CD14-positive monocyte (primary cell): ENCODE data around the gene INPP5A. TPM values are rescaled to one million over a fixed set of nuclear protein-coding genes. Genes with fewer than 3 reads are reported as not detected.

Source experiments
- DNase-seq, 3 donors: peaks; one replicate each; pipeline ENCODE4 v3.0.0-alpha.2; 2011 to 2022
- H2AFZ ChIP-seq: 2 replicates; pipeline ENCODE4 v1.6.0; 2012; ENCODE audit warnings: mild to moderate bottlenecking, low read depth, low read length, inconsistent platforms; ENCODE audit not compliant: insufficient read depth, poor library complexity, severe bottlenecking
- H3K27ac ChIP-seq, 2 donors: 1 replicate in 1 of 2; 2 replicates in 1 of 2; pipeline ENCODE4 v1.5.1; 2012 to 2013; ENCODE audit warnings: low read length in 2 of 2, control low read depth in 1 of 2, inconsistent platforms in 1 of 2, low read depth in 1 of 2, mild to moderate bottlenecking in 1 of 2
- H3K27me3 ChIP-seq, 2 donors: one replicate each; pipeline versions ENCODE4 v1.6.0 to v1.6.1; 2011 to 2013; ENCODE audit warnings: low read length in 2 of 2; ENCODE audit not compliant: control insufficient read depth in 2 of 2, insufficient read depth in 2 of 2
- H3K36me3 ChIP-seq, 2 donors: replicated peaks in 1 of 2; 1 replicate in 1 of 2; 2 replicates in 1 of 2; pipeline versions ENCODE4 v1.5.1 to v1.6.1; 2012 to 2013; ENCODE audit warnings: low read length in 2 of 2, control low read depth in 1 of 2, inconsistent platforms in 1 of 2, mild to moderate bottlenecking in 1 of 2; ENCODE audit not compliant: insufficient read depth in 2 of 2, control insufficient read depth in 1 of 2
- H3K4me1 ChIP-seq, 2 donors: 1 replicate in 1 of 2; 2 replicates in 1 of 2; pipeline versions ENCODE4 v1.5.1 to v1.6.1; 2012 to 2013; ENCODE audit warnings: low read length in 2 of 2, control low read depth in 1 of 2, inconsistent platforms in 1 of 2, mild to moderate bottlenecking in 1 of 2, moderate library complexity in 1 of 2; ENCODE audit not compliant: insufficient read depth in 2 of 2, control insufficient read depth in 1 of 2
- H3K4me2 ChIP-seq: replicated peaks from 2 replicates; pipeline ENCODE3; 2012; ENCODE audit warnings: low read length, moderate library complexity, mild to moderate bottlenecking; ENCODE audit not compliant: poor library complexity, severe bottlenecking; ENCODE audit errors: extremely low read depth
- H3K4me3 ChIP-seq, 3 experiments: fragments of 200-600 bp in 1 of 3; sonication (generic) in 1 of 3; replicated peaks in 1 of 3; 1 replicate in 2 of 3; 2 replicates in 1 of 3; pipeline ENCODE4 v1.5.1; 2011 to 2013; ENCODE audit warnings: low read length in 3 of 3, mild to moderate bottlenecking in 3 of 3, control low read depth in 2 of 3, low read depth in 2 of 3, inconsistent platforms in 1 of 3, moderate library complexity in 1 of 3
- H3K79me2 ChIP-seq: 2 replicates; pipeline ENCODE4 v1.6.0; 2012; ENCODE audit warnings: mild to moderate bottlenecking, control low read depth, inconsistent platforms, low read length, moderate library complexity; ENCODE audit not compliant: insufficient read depth
- H3K9ac ChIP-seq: 2 replicates; pipeline ENCODE4 v1.6.0; 2017; ENCODE audit warnings: low read length, mild to moderate bottlenecking; ENCODE audit not compliant: insufficient read depth, poor library complexity, severe bottlenecking
- H3K9me3 ChIP-seq, 2 donors: replicated peaks in 1 of 2; 1 replicate in 1 of 2; 2 replicates in 1 of 2; pipeline versions ENCODE4 v1.5.1 to v1.6.1; 2012 to 2013; ENCODE audit warnings: low read length in 2 of 2, control low read depth in 1 of 2; ENCODE audit not compliant: control insufficient read depth in 1 of 2, insufficient read depth in 1 of 2
- H4K20me1 ChIP-seq: 2 replicates; pipeline ENCODE4 v1.6.0; 2012; ENCODE audit warnings: mild to moderate bottlenecking, low read length, control low read depth, moderate library complexity; ENCODE audit not compliant: insufficient read depth
- H3K27ac Mint-ChIP-seq, 7 donors: one replicate each; pipeline ENCODE4 v1.8.0; 2020; ENCODE audit warnings: mild to moderate bottlenecking in 7 of 7, mixed read lengths in 7 of 7, moderate library complexity in 6 of 7, inconsistent platforms in 2 of 7
- H3K27me3 Mint-ChIP-seq, 3 donors: one replicate each; pipeline ENCODE4 v1.8.0; 2021 to 2022; ENCODE audit warnings: low read depth in 3 of 3, mild to moderate bottlenecking in 3 of 3, mixed read lengths in 3 of 3, moderate library complexity in 3 of 3, inconsistent platforms in 1 of 3
- H3K36me3 Mint-ChIP-seq, 2 donors: one replicate each; pipeline ENCODE4 v1.8.0; 2020; ENCODE audit warnings: mixed read lengths in 2 of 2, inconsistent platforms in 1 of 2, mild to moderate bottlenecking in 1 of 2
- H3K4me1 Mint-ChIP-seq: one replicate; pipeline ENCODE4 v1.8.0; 2020; ENCODE audit warnings: mild to moderate bottlenecking, mixed read lengths
- H3K4me3 Mint-ChIP-seq, 2 donors: one replicate each; pipeline ENCODE4 v1.8.0; 2020; ENCODE audit warnings: mild to moderate bottlenecking in 2 of 2, mixed read lengths in 2 of 2, moderate library complexity in 1 of 2
- H3K9me3 Mint-ChIP-seq, 7 donors: one replicate each; pipeline ENCODE4 v1.8.0; 2020 to 2022; ENCODE audit warnings: mixed read lengths in 7 of 7, mild to moderate bottlenecking in 6 of 7, moderate library complexity in 6 of 7, inconsistent platforms in 2 of 7
- WGBS: methylation state at CpG from one replicate; pipeline ENCODE4 v1.1.5; 2013; ENCODE audit warnings: missing lambda C conversion rate; ENCODE audit not compliant: insufficient coverage; 5-methylcytosine and 5-hydroxymethylcytosine counted together
- intact Hi-C, 2 donors: fragments of 100-400 bp; cut with micrococcal nuclease; formaldehyde crosslinking; loops; one replicate each; pipeline versions ENCODE4 v1.15.0 to v1.15.1; 2023
- polyA plus RNA-seq, 3 donors: library from polyadenylated mRNA; depleted of rRNA in 1 of 3; unstranded in 2 of 3; stranded (reverse) in 1 of 3; fragments of 300-500 nt in 2 of 3; fragments of >200 nt in 1 of 3; fragmentation: Illumina TruSeq in 2 of 3; gene quantifications; 1 replicate in 2 of 3; 2 replicates in 1 of 3; pipeline ENCODE4 v1.2.3, GENCODE V29; 2012 to 2021
- TF ChIP-seq, protein P1 (sequence below): fragments of 200-600 bp; IDR thresholded peaks from one replicate; pipeline ENCODE4 v1.8.0; 2022; ENCODE audit warnings: antibody characterized with exemption, mild to moderate bottlenecking

INPP5A gene
- polyA plus RNA-seq, 3 donors: 0.87 to 17.2 (median 2.9) TPM

GRCh38 chr10:132732518-132732917, 194.9 kb downstream of the INPP5A start:
- TF ChIP-seq, protein P1, sequence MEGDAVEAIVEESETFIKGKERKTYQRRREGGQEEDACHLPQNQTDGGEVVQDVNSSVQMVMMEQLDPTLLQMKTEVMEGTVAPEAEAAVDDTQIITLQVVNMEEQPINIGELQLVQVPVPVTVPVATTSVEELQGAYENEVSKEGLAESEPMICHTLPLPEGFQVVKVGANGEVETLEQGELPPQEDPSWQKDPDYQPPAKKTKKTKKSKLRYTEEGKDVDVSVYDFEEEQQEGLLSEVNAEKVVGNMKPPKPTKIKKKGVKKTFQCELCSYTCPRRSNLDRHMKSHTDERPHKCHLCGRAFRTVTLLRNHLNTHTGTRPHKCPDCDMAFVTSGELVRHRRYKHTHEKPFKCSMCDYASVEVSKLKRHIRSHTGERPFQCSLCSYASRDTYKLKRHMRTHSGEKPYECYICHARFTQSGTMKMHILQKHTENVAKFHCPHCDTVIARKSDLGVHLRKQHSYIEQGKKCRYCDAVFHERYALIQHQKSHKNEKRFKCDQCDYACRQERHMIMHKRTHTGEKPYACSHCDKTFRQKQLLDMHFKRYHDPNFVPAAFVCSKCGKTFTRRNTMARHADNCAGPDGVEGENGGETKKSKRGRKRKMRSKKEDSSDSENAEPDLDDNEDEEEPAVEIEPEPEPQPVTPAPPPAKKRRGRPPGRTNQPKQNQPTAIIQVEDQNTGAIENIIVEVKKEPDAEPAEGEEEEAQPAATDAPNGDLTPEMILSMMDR: no peak
- DNase-seq: no peak
- Histone ChIP-seq H3K27ac (no peak overlapping the region), H3K79me2 (no peaks in the 10 kb centered on the region), H3K27me3 (no peaks in the 10 kb centered on the region), H3K4me3 (no peak overlapping the region), H3K4me2 (no peak overlapping the region), H3K4me1 (no peaks in the 10 kb centered on the region), H4K20me1 (no peaks in the 10 kb centered on the region), H3K36me3 (peaks cover 43 to 74% of the 10 kb centered on the region in 2 donors), H3K9ac (no peak overlapping the region), H3K9me3 (no peaks in the 10 kb centered on the region), H2AFZ (no peak overlapping the region)
- peaks cover 0 to 3% (median 0%) of the 10 kb centered on the region in 3 donors for H3K27me3 Mint-ChIP-seq
- H3K36me3 Mint-ChIP-seq: peaks cover 39 to 75% of the 10 kb centered on the region in 2 donors
- no peaks in the 10 kb centered on the region for H3K4me1 Mint-ChIP-seq
- intact Hi-C loops: no loop called here
- no peak overlapping the region for H3K27ac Mint-ChIP-seq
- 95% methylated on average over 20 of the region's 20 CpGs for WGBS
- H3K4me3 Mint-ChIP-seq: no peak overlapping the region
- H3K9me3 Mint-ChIP-seq: no peaks in the 10 kb centered on the region

GRCh38 chr10:132733926-132734325, 196.3 kb downstream of the INPP5A start:
- Mint-ChIP-seq H3K9me3 (no peaks in the 10 kb centered on the region), H3K27ac (no peak overlapping the region), H3K27me3 (peaks cover 0 to 3% (median 0%) of the 10 kb centered on the region in 3 donors), H3K36me3 (peaks cover 32 to 63% of the 10 kb centered on the region in 2 donors), H3K4me3 (no peak overlapping the region), H3K4me1 (no peaks in the 10 kb centered on the region)
- TF ChIP-seq, protein P1: no peak
- peaks cover 34 to 68% of the 10 kb centered on the region in 2 donors for H3K36me3 ChIP-seq
- H3K9ac ChIP-seq: no peak overlapping the region
- H3K27ac ChIP-seq: no peak overlapping the region
- DNase-seq: no peak
- H3K27me3 ChIP-seq: no peaks in the 10 kb centered on the region
- no peaks in the 10 kb centered on the region for H3K79me2 ChIP-seq
- WGBS: 97% methylated on average over 19 of the region's 19 CpGs
- H3K4me2 ChIP-seq: no peak overlapping the region
- H2AFZ ChIP-seq: no peak overlapping the region
- H4K20me1 ChIP-seq: no peaks in the 10 kb centered on the region
- intact Hi-C loops: no loop called here
- no peak overlapping the region for H3K4me3 ChIP-seq
- no peaks in the 10 kb centered on the region for H3K4me1 ChIP-seq
- no peaks in the 10 kb centered on the region for H3K9me3 ChIP-seq
